Fibroblast of lung (primary cell): Measurements from ENCODE around the gene PCDHGA1.

Experiments
- CTCF ChIP-seq, 2 donors: IDR thresholded peaks in 1 of 2; conservative IDR thresholded peaks in 1 of 2; 1 replicate in 1 of 2; 2 replicates in 1 of 2; pipeline ENCODE4 v1.5.1; 2011 to 2012; ENCODE audit warnings: low read length in 2 of 2, control low read depth in 1 of 2, inconsistent platforms in 1 of 2, low read depth in 1 of 2, mild to moderate bottlenecking in 1 of 2
- EZH2 ChIP-seq: IDR thresholded peaks from 2 replicates; pipeline ENCODE4 v1.5.1; 2012; ENCODE audit warnings: low read length, control low read depth, mild to moderate bottlenecking; ENCODE audit errors: missing control alignments

GRCh38 chr5:141343242-141343952 lies 13.1 kb downstream of the PCDHGA1 start, which contains the start of gene PCDHGA3:
- no peak for TF ChIP-seq EZH2
- peak; percentile 38 to 54 for TF ChIP-seq CTCF (conservative IDR thresholded peaks at IDR 0.05 in 1 of 2, IDR thresholded peaks at IDR 0.05 in 1 of 2; ENCODE audit: low read depth in 1 of 2, low read length in 2 of 2)
